Measurements from ENCODE around the gene PRR36.

DNA sequence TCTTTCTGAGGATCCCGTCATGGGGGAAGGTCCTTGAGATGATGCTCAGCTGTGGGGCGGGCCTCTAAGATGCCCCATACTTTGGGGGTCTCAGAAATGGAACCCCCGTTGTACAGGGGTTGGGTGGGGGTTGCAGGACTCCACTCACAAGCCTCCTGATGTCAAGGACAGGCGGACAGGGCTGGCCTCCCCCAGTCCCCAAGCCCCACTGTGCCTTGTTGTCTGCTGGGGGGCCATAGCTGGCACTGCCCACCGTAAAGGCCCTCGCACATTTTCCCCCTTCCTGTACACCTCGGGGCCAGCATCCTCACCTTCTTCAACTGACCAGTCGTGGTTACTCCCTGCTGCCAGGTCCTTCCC lies 48.6 kb upstream of the PRR36 start:
- TF ChIP-seq, protein P1, sequence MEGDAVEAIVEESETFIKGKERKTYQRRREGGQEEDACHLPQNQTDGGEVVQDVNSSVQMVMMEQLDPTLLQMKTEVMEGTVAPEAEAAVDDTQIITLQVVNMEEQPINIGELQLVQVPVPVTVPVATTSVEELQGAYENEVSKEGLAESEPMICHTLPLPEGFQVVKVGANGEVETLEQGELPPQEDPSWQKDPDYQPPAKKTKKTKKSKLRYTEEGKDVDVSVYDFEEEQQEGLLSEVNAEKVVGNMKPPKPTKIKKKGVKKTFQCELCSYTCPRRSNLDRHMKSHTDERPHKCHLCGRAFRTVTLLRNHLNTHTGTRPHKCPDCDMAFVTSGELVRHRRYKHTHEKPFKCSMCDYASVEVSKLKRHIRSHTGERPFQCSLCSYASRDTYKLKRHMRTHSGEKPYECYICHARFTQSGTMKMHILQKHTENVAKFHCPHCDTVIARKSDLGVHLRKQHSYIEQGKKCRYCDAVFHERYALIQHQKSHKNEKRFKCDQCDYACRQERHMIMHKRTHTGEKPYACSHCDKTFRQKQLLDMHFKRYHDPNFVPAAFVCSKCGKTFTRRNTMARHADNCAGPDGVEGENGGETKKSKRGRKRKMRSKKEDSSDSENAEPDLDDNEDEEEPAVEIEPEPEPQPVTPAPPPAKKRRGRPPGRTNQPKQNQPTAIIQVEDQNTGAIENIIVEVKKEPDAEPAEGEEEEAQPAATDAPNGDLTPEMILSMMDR (IDR thresholded peaks at IDR 0.05; ENCODE audit: insufficient read depth, low read length): no peak
- TF ChIP-seq, protein P2, sequence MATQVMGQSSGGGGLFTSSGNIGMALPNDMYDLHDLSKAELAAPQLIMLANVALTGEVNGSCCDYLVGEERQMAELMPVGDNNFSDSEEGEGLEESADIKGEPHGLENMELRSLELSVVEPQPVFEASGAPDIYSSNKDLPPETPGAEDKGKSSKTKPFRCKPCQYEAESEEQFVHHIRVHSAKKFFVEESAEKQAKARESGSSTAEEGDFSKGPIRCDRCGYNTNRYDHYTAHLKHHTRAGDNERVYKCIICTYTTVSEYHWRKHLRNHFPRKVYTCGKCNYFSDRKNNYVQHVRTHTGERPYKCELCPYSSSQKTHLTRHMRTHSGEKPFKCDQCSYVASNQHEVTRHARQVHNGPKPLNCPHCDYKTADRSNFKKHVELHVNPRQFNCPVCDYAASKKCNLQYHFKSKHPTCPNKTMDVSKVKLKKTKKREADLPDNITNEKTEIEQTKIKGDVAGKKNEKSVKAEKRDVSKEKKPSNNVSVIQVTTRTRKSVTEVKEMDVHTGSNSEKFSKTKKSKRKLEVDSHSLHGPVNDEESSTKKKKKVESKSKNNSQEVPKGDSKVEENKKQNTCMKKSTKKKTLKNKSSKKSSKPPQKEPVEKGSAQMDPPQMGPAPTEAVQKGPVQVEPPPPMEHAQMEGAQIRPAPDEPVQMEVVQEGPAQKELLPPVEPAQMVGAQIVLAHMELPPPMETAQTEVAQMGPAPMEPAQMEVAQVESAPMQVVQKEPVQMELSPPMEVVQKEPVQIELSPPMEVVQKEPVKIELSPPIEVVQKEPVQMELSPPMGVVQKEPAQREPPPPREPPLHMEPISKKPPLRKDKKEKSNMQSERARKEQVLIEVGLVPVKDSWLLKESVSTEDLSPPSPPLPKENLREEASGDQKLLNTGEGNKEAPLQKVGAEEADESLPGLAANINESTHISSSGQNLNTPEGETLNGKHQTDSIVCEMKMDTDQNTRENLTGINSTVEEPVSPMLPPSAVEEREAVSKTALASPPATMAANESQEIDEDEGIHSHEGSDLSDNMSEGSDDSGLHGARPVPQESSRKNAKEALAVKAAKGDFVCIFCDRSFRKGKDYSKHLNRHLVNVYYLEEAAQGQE (IDR thresholded peaks at IDR 0.05; ENCODE audit: insufficient replicate concordance, low read depth): no peak
- TF ChIP-seq SPI1 (IDR thresholded peaks at IDR 0.05; ENCODE audit: borderline replicate concordance, low read depth) (no peak), GABPA (IDR thresholded peaks at IDR 0.05; ENCODE audit: low read depth) (no peak), POLR2AphosphoS5 (IDR thresholded peaks at IDR 0.05; ENCODE audit: low read depth) (no peak)
